Mesendoderm (in vitro differentiated cells): ENCODE data around the gene DIAPH1.

Experiments used
- DNase-seq: peaks from one replicate; pipeline ENCODE4 v3.0.0; 2013
- H2AK5ac ChIP-seq: 2 replicates; pipeline ENCODE4 v1.6.1; 2013; ENCODE audit warnings: low read length, inconsistent platforms
- H2BK120ac ChIP-seq: 2 replicates; pipeline ENCODE4 v1.6.1; 2013; ENCODE audit warnings: low read depth, mild to moderate bottlenecking, low read length, moderate library complexity, mixed read lengths
- H2BK15ac ChIP-seq: replicated peaks from 2 replicates; pipeline ENCODE4 v1.6.1; 2013; ENCODE audit warnings: low read depth, mild to moderate bottlenecking, moderate library complexity
- H2BK5ac ChIP-seq: 2 replicates; pipeline ENCODE4 v1.6.1; 2013; ENCODE audit warnings: low read length, inconsistent platforms
- H3K18ac ChIP-seq: 2 replicates; pipeline ENCODE4 v1.6.1; 2013; ENCODE audit warnings: mild to moderate bottlenecking, low read length, mixed read lengths
- H3K23ac ChIP-seq: one replicate; pipeline ENCODE4 v1.6.1; 2013; ENCODE audit warnings: low read length
- H3K27ac ChIP-seq: 2 replicates; pipeline ENCODE4 v1.5.1; 2013; ENCODE audit warnings: low read depth, mild to moderate bottlenecking, inconsistent platforms, low read length, moderate library complexity
- H3K27me3 ChIP-seq: 2 replicates; pipeline ENCODE4 v1.6.1; 2013; ENCODE audit warnings: low read length, control low read depth, mild to moderate bottlenecking, inconsistent platforms; ENCODE audit not compliant: insufficient read depth, poor library complexity
- H3K36me3 ChIP-seq: 2 replicates; pipeline ENCODE4 v1.6.1; 2013; ENCODE audit warnings: low read length, inconsistent platforms; ENCODE audit not compliant: control insufficient read depth, insufficient read depth
- H3K4ac ChIP-seq: one replicate; pipeline ENCODE4 v1.6.1; 2013; ENCODE audit warnings: low read depth, mild to moderate bottlenecking, low read length, moderate library complexity
- H3K4me1 ChIP-seq: 2 replicates; pipeline ENCODE4 v1.6.1; 2013; ENCODE audit warnings: low read depth, low read length, inconsistent platforms; ENCODE audit not compliant: control insufficient read depth
- H3K4me2 ChIP-seq: 2 replicates; pipeline ENCODE4 v1.6.1; 2013; ENCODE audit warnings: low read length
- H3K4me3 ChIP-seq: 2 replicates; pipeline ENCODE4 v1.5.1; 2013; ENCODE audit warnings: mild to moderate bottlenecking, low read length
- H3K56ac ChIP-seq: one replicate; pipeline ENCODE4 v1.6.1; 2013; ENCODE audit warnings: low read length
- H3K79me1 ChIP-seq: 2 replicates; pipeline ENCODE4 v1.6.1; 2013; ENCODE audit warnings: low read length, inconsistent platforms
- H3K79me2 ChIP-seq: 2 replicates; pipeline ENCODE4 v1.6.1; 2013; ENCODE audit warnings: mild to moderate bottlenecking, low read length; ENCODE audit not compliant: control insufficient read depth, insufficient read depth
- H3K9ac ChIP-seq: 2 replicates; pipeline ENCODE4 v1.6.1; 2013; ENCODE audit warnings: low read length, inconsistent platforms
- H4K5ac ChIP-seq: one replicate; pipeline ENCODE4 v1.6.1; 2013; ENCODE audit warnings: low read length
- H4K8ac ChIP-seq: one replicate; pipeline ENCODE4 v1.6.1; 2013; ENCODE audit warnings: low read depth, mild to moderate bottlenecking, control low read depth, low read length, moderate library complexity
- WGBS: extraction: QIAGEN DNeasy Blood & Tissue Kit; methylation state at CpG from one replicate; pipeline ENCODE4 v1.1.7; 2013; ENCODE audit warnings: low lambda C conversion rate, missing lambda C conversion rate; ENCODE audit not compliant: insufficient coverage; ENCODE audit errors: extremely low coverage; 5-methylcytosine and 5-hydroxymethylcytosine counted together

The DIAPH1 gene

GRCh38 chr5:141524604-141525597 is 93.9 kb downstream of the DIAPH1 start:
- Histone ChIP-seq H3K79me2 (no peaks in the 10 kb centered on the region), H3K4ac (no peak overlapping the region), H2AK5ac (no peak overlapping the region), H4K8ac (no peak overlapping the region), H3K36me3 (peaks cover 9% of the 10 kb centered on the region), H2BK120ac (no peak overlapping the region), H3K4me3 (no peak overlapping the region), H3K27ac (no peak overlapping the region), H3K9ac (peak overlapping the region; percentile 29), H3K18ac (no peak overlapping the region), H3K23ac (no peak overlapping the region), H4K5ac (no peak overlapping the region), H3K79me1 (peaks cover 5% of the 10 kb centered on the region), H3K4me2 (no peak overlapping the region), H2BK5ac (no peak overlapping the region), H3K56ac (peak overlapping the region; percentile 61), H3K27me3 (no peaks in the 10 kb centered on the region), H3K4me1 (peaks cover 3% of the 10 kb centered on the region), H2BK15ac (no peak overlapping the region)
- peak; percentile 99 for DNase-seq
- WGBS: no CpG with 5 or more reads among the region's 12 CpGs

- H3K23ac ChIP-seq: no peak overlapping the region
Observed at GRCh38 chr5:141523991-141524390, 94.8 kb downstream of the DIAPH1 start.

GRCh38 chr5:141522301-141522700 is 96.5 kb downstream of the DIAPH1 start:
- Histone ChIP-seq H3K56ac (no peak overlapping the region), H3K23ac (no peak overlapping the region), H2AK5ac (no peak overlapping the region), H3K4me2 (no peak overlapping the region), H3K9ac (no peak overlapping the region), H3K18ac (no peak overlapping the region), H3K36me3 (peaks cover 3% of the 10 kb centered on the region), H3K4ac (no peak overlapping the region), H3K27ac (no peak overlapping the region), H2BK120ac (no peak overlapping the region), H3K79me2 (no peaks in the 10 kb centered on the region), H2BK15ac (no peak overlapping the region), H4K8ac (no peak overlapping the region), H3K79me1 (peaks cover 5% of the 10 kb centered on the region), H4K5ac (no peak overlapping the region), H2BK5ac (no peak overlapping the region), H3K4me3 (no peak overlapping the region), H3K27me3 (no peaks in the 10 kb centered on the region), H3K4me1 (peaks cover 3% of the 10 kb centered on the region)
- no peak for DNase-seq
- no CpG with 5 or more reads among the region's 2 CpGs for WGBS

More at GRCh38 chr5:141523991-141524390, 94.8 kb downstream of the DIAPH1 start:
- no peak for DNase-seq
- Histone ChIP-seq H3K4me2 (no peak overlapping the region), H2BK5ac (no peak overlapping the region), H3K56ac (peak overlapping the region; percentile 1), H3K27me3 (no peaks in the 10 kb centered on the region), H3K36me3 (peaks cover 8% of the 10 kb centered on the region), H3K79me2 (no peaks in the 10 kb centered on the region), H2BK120ac (no peak overlapping the region), H3K4ac (no peak overlapping the region), H3K27ac (no peak overlapping the region), H4K8ac (no peak overlapping the region), H4K5ac (no peak overlapping the region), H3K4me1 (peaks cover 3% of the 10 kb centered on the region), H2BK15ac (no peak overlapping the region), H2AK5ac (no peak overlapping the region), H3K9ac (no peak overlapping the region), H3K79me1 (peaks cover 5% of the 10 kb centered on the region), H3K4me3 (no peak overlapping the region), H3K18ac (no peak overlapping the region)
- WGBS: no CpG with 5 or more reads among the region's 8 CpGs

- Histone ChIP-seq H3K4ac (no peak overlapping the region), H2AK5ac (no peak overlapping the region), H4K5ac (no peak overlapping the region), H3K4me1 (peaks cover 3% of the 10 kb centered on the region), H4K8ac (no peak overlapping the region), H3K9ac (no peak overlapping the region), H3K4me2 (no peak overlapping the region), H3K4me3 (no peak overlapping the region), H3K79me1 (peaks cover 5% of the 10 kb centered on the region), H2BK15ac (no peak overlapping the region), H3K56ac (no peak overlapping the region), H3K79me2 (no peaks in the 10 kb centered on the region), H2BK5ac (no peak overlapping the region), H3K27me3 (no peaks in the 10 kb centered on the region), H3K27ac (peak overlapping the region; percentile 75), H2BK120ac (no peak overlapping the region), H3K36me3 (peaks cover 5% of the 10 kb centered on the region), H3K23ac (no peak overlapping the region), H3K18ac (no peak overlapping the region)
- WGBS: no CpG with 5 or more reads among the region's 2 CpGs
- DNase-seq: peak; percentile 79
Observed at GRCh38 chr5:141521244-141521781, 97.5 kb downstream of the DIAPH1 start.

- H3K27me3 ChIP-seq: no peaks in the 10 kb centered on the region
- no peak overlapping the region for H3K4me3 ChIP-seq
- H2BK15ac ChIP-seq: no peak overlapping the region
- H3K36me3 ChIP-seq: peaks cover 5% of the 10 kb centered on the region
- peak overlapping the region; percentile 63 for H3K27ac ChIP-seq
- H3K9ac ChIP-seq: no peak overlapping the region
- H3K4me2 ChIP-seq: no peak overlapping the region
- H4K8ac ChIP-seq: no peak overlapping the region
- no peak overlapping the region for H4K5ac ChIP-seq
- no peak overlapping the region for H3K23ac ChIP-seq
- DNase-seq: no peak
- H2BK120ac ChIP-seq: no peak overlapping the region
- H2BK5ac ChIP-seq: no peak overlapping the region
- no peak overlapping the region for H3K4ac ChIP-seq
- no peak overlapping the region for H3K56ac ChIP-seq
- H3K79me2 ChIP-seq: no peaks in the 10 kb centered on the region
- WGBS: no CpG with 5 or more reads among the region's 3 CpGs
- H3K4me1 ChIP-seq: peaks cover 5% of the 10 kb centered on the region
- H2AK5ac ChIP-seq: no peak overlapping the region
- H3K79me1 ChIP-seq: peaks cover 5% of the 10 kb centered on the region
- H3K18ac ChIP-seq: no peak overlapping the region
Observed at GRCh38 chr5:141519605-141520565, 98.9 kb downstream of the DIAPH1 start.
